Neural cell (in vitro differentiated cells): ENCODE data around the gene GNAL. TPM values are rescaled to one million over a fixed set of nuclear protein-coding genes. Genes with fewer than 3 reads are reported as not detected.

ENCODE experiments used
- H2AFZ ChIP-seq: fragments of 200-600, 300-800 bp; sonication (generic), shearing (Covaris generic); 2 replicates; pipeline ENCODE4 v1.6.0; 2014; ENCODE audit warnings: low read depth, mild to moderate bottlenecking, antibody characterized with exemption, low read length, moderate library complexity
- H3F3A ChIP-seq: fragments of 200-600 bp; shearing (Covaris generic); 2 replicates; pipeline ENCODE4 v1.6.1; 2016; ENCODE audit warnings: mild to moderate bottlenecking, moderate library complexity, mixed read lengths, antibody characterized with exemption, low read length; ENCODE audit not compliant: insufficient read depth, poor library complexity, severe bottlenecking
- H3K27ac ChIP-seq: fragments of 200-600, 300-800 bp; sonication (generic), shearing (Covaris generic); 2 replicates; pipeline ENCODE4 v1.5.1; 2014; ENCODE audit warnings: mild to moderate bottlenecking, low read length, moderate library complexity
- H3K27me3 ChIP-seq: fragments of 300-800, 200-600 bp; sonication (generic), shearing (Covaris generic); 2 replicates; pipeline ENCODE4 v1.6.0; 2014; ENCODE audit warnings: mild to moderate bottlenecking, low read depth, low read length, moderate library complexity; ENCODE audit not compliant: insufficient read depth
- H3K36me3 ChIP-seq: fragments of 300-800, 200-600 bp; sonication (generic), shearing (Covaris generic); 2 replicates; pipeline ENCODE4 v1.5.1; 2014; ENCODE audit warnings: mild to moderate bottlenecking, antibody characterized with exemption, low read length, moderate library complexity; ENCODE audit not compliant: insufficient read depth
- H3K4me2 ChIP-seq: fragments of 300-800, 200-600 bp; sonication (generic), shearing (Covaris generic); 2 replicates; pipeline ENCODE4 v1.6.0; 2014; ENCODE audit warnings: mild to moderate bottlenecking, low read length
- H3K4me3 ChIP-seq: fragments of 300-800, 200-600 bp; sonication (generic), shearing (Covaris generic); 2 replicates; pipeline ENCODE4 v1.5.1; 2014; ENCODE audit warnings: mild to moderate bottlenecking, low read length, moderate library complexity
- H3K79me2 ChIP-seq: fragments of 200-600 bp; shearing (Covaris generic); replicated peaks from 2 replicates; pipeline ENCODE4 v1.6.0; 2014; ENCODE audit warnings: mild to moderate bottlenecking, low read length, moderate library complexity; ENCODE audit not compliant: insufficient read depth
- H3K9ac ChIP-seq: fragments of 300-800, 200-600 bp; sonication (generic), shearing (Covaris generic); 2 replicates; pipeline ENCODE4 v1.6.1; 2016; ENCODE audit warnings: mild to moderate bottlenecking, low read length, mixed read lengths
- H3K9me2 ChIP-seq: fragments of 200-600 bp; shearing (Covaris generic); 2 replicates; pipeline ENCODE4 v1.6.1; 2016; ENCODE audit warnings: mild to moderate bottlenecking, low read length, mixed read lengths; ENCODE audit not compliant: insufficient read depth
- H3K9me3 ChIP-seq: fragments of 200-600, 300-800 bp; sonication (generic), shearing (Covaris generic); 2 replicates; pipeline ENCODE4 v1.6.1; 2016; ENCODE audit warnings: mild to moderate bottlenecking, mixed run types, low read length, moderate library complexity, mixed read lengths
- H4K20me1 ChIP-seq: fragments of 200-600 bp; shearing (Covaris generic); 2 replicates; pipeline ENCODE4 v1.6.1; 2016; ENCODE audit warnings: mild to moderate bottlenecking, mixed run types; ENCODE audit not compliant: insufficient read depth
- EP300 ChIP-seq: fragments of 450-650 bp; conservative IDR thresholded peaks from 2 replicates; pipeline ENCODE4 v1.6.1; 2014; ENCODE audit warnings: antibody characterized with exemption, mild to moderate bottlenecking, moderate library complexity; ENCODE audit not compliant: poor library complexity, severe bottlenecking
- EZH2 ChIP-seq: fragments of 200-600, 300-800 bp; shearing (Covaris generic), sonication (generic); IDR thresholded peaks from 2 replicates; pipeline ENCODE4 v1.6.1; 2014; ENCODE audit warnings: antibody characterized with exemption, low read length, borderline replicate concordance, mild to moderate bottlenecking; ENCODE audit not compliant: insufficient read depth, poor library complexity, severe bottlenecking
- MXI1 ChIP-seq: fragments of 450-650 bp; conservative IDR thresholded peaks from 2 replicates; pipeline ENCODE4 v1.6.1; 2014; ENCODE audit warnings: antibody characterized with exemption, mild to moderate bottlenecking; ENCODE audit not compliant: poor library complexity, severe bottlenecking
- POLR2AphosphoS5 ChIP-seq: IDR thresholded peaks from 2 replicates; pipeline ENCODE4 v1.6.1; 2012
- RAD21 ChIP-seq: fragments of 450-650 bp; conservative IDR thresholded peaks from 2 replicates; pipeline ENCODE4 v1.6.1; 2014; ENCODE audit warnings: antibody characterized with exemption, mild to moderate bottlenecking, moderate library complexity
- SMC3 ChIP-seq: fragments of 450-650 bp; conservative IDR thresholded peaks from 2 replicates; pipeline ENCODE4 v1.6.1; 2014; ENCODE audit warnings: antibody characterized with exemption, mild to moderate bottlenecking, moderate library complexity; ENCODE audit not compliant: poor library complexity
- TAF1 ChIP-seq: IDR thresholded peaks from 2 replicates; pipeline ENCODE4 v1.6.1; 2012; ENCODE audit warnings: low read depth
- polyA plus RNA-seq: library from polyadenylated mRNA; depleted of rRNA; stranded (reverse); fragments of >200 nt; gene quantifications from 2 replicates; pipeline ENCODE4 v1.2.3, GENCODE V29; 2014
- TF ChIP-seq, protein P1 (sequence below): IDR thresholded peaks from 2 replicates; pipeline ENCODE4 v1.6.1; 2012; ENCODE audit warnings: borderline replicate concordance
- TF ChIP-seq, protein P2 (sequence below): fragments of 450-650 bp; IDR thresholded peaks from 2 replicates; pipeline ENCODE4 v1.5.1; 2014; ENCODE audit warnings: antibody characterized with exemption, mild to moderate bottlenecking, moderate library complexity; ENCODE audit not compliant: poor library complexity, severe bottlenecking

Gene GNAL
- polyA plus RNA-seq, 1 donor from 2014 or later = 16.7 TPM

GRCh38 chr18:11849841-11850634 lies 161.0 kb downstream of the GNAL start:
- peak overlapping the region; percentile 98 for H3K27ac ChIP-seq
- peak overlapping the region; percentile 99 for H3K9ac ChIP-seq
- peak overlapping the region; percentile 22 for H2AFZ ChIP-seq

DNA sequence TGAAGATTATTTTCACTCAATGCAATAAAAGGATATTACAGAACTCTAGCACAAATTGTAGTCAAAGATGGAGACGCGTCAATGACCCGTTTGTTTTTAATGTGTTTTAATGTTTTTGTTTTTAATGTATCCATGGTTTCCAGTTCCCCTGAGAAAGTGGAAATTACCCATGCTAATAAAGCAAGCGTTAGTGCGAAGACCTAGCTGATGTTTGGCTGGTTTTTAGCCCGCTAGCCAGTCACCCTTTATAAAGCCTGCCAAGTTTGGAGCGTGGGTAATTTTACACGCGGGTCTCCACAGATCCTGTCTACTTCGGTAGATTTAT lies 161.7 kb downstream of the GNAL start:
- Histone ChIP-seq H3F3A (no peaks in the 10 kb centered on the region), H3K36me3 (no peaks in the 10 kb centered on the region), H3K4me3 (peak overlapping the region; percentile 88), H3K9ac (peak overlapping the region; percentile 99), H3K27me3 (no peaks in the 10 kb centered on the region), H4K20me1 (no peaks in the 10 kb centered on the region), H3K27ac (peak overlapping the region; percentile 98), H2AFZ (peak overlapping the region; percentile 22), H3K79me2 (peaks cover 24% of the 10 kb centered on the region), H3K9me3 (no peaks in the 10 kb centered on the region), H3K4me2 (peak overlapping the region; percentile 92), H3K9me2 (no peaks in the 10 kb centered on the region)
- TF ChIP-seq, protein P1, sequence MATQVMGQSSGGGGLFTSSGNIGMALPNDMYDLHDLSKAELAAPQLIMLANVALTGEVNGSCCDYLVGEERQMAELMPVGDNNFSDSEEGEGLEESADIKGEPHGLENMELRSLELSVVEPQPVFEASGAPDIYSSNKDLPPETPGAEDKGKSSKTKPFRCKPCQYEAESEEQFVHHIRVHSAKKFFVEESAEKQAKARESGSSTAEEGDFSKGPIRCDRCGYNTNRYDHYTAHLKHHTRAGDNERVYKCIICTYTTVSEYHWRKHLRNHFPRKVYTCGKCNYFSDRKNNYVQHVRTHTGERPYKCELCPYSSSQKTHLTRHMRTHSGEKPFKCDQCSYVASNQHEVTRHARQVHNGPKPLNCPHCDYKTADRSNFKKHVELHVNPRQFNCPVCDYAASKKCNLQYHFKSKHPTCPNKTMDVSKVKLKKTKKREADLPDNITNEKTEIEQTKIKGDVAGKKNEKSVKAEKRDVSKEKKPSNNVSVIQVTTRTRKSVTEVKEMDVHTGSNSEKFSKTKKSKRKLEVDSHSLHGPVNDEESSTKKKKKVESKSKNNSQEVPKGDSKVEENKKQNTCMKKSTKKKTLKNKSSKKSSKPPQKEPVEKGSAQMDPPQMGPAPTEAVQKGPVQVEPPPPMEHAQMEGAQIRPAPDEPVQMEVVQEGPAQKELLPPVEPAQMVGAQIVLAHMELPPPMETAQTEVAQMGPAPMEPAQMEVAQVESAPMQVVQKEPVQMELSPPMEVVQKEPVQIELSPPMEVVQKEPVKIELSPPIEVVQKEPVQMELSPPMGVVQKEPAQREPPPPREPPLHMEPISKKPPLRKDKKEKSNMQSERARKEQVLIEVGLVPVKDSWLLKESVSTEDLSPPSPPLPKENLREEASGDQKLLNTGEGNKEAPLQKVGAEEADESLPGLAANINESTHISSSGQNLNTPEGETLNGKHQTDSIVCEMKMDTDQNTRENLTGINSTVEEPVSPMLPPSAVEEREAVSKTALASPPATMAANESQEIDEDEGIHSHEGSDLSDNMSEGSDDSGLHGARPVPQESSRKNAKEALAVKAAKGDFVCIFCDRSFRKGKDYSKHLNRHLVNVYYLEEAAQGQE = no peak
- TF ChIP-seq SMC3 = no peak
- no peak for TF ChIP-seq EZH2
- TF ChIP-seq POLR2AphosphoS5 = no peak
- TF ChIP-seq EP300 = no peak
- TF ChIP-seq, protein P2, sequence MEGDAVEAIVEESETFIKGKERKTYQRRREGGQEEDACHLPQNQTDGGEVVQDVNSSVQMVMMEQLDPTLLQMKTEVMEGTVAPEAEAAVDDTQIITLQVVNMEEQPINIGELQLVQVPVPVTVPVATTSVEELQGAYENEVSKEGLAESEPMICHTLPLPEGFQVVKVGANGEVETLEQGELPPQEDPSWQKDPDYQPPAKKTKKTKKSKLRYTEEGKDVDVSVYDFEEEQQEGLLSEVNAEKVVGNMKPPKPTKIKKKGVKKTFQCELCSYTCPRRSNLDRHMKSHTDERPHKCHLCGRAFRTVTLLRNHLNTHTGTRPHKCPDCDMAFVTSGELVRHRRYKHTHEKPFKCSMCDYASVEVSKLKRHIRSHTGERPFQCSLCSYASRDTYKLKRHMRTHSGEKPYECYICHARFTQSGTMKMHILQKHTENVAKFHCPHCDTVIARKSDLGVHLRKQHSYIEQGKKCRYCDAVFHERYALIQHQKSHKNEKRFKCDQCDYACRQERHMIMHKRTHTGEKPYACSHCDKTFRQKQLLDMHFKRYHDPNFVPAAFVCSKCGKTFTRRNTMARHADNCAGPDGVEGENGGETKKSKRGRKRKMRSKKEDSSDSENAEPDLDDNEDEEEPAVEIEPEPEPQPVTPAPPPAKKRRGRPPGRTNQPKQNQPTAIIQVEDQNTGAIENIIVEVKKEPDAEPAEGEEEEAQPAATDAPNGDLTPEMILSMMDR = no peak
- TF ChIP-seq MXI1 = no peak
- no peak for TF ChIP-seq TAF1

More at GRCh38 chr18:11849841-11850634, 161.0 kb downstream of the GNAL start:
- Histone ChIP-seq H4K20me1 (no peaks in the 10 kb centered on the region), H3K4me2 (peak overlapping the region; percentile 92), H3K9me3 (no peaks in the 10 kb centered on the region), H3K36me3 (no peaks in the 10 kb centered on the region), H3F3A (no peaks in the 10 kb centered on the region), H3K4me3 (peak overlapping the region; percentile 88), H3K79me2 (peaks cover 24% of the 10 kb centered on the region), H3K27me3 (no peaks in the 10 kb centered on the region), H3K9me2 (no peaks in the 10 kb centered on the region)
- TF ChIP-seq SMC3 (peak; percentile 17), RAD21 (no peak)
